SH-SY5Y (cell line): ENCODE data around the gene GPC3.

Experiments
- GATA2 ChIP-seq: IDR thresholded peaks from 2 replicates; pipeline ENCODE4 v1.6.1; 2011; ENCODE audit warnings: mild to moderate bottlenecking, low read depth, low read length
- GATA3 ChIP-seq: IDR thresholded peaks from 2 replicates; pipeline ENCODE4 v1.6.1; 2011; ENCODE audit warnings: low read depth, mild to moderate bottlenecking, low read length, moderate library complexity

DNA sequence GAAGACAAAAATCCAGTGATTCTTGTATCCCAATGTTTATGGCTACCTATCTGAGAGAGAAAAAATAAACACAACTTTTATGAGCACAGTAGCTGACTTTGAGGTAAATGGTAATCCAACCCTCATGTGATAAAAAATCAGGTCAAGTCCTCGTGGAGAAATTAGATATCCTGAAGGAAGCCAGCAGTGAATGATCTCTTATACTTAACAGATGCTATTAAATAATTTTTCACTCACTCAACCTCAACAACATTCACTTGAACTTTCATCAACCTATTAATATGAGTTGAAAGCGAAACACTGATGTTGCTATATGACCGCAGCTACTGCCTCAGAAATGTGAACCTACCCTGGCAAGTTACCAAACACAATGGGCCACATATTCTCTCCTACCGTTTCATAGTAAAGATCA, 105.4 kb downstream of the GPC3 start:
- TF ChIP-seq GATA3: no peak
- no peak for TF ChIP-seq GATA2
